Naive thymus-derived CD4-positive, alpha-beta T cell (primary cell): ENCODE measurements around the gene CCL20. TPM values are rescaled to one million over a fixed set of nuclear protein-coding genes. Genes with fewer than 3 reads are reported as not detected.
"Not testable (repeated sequence)": the region's sequence is repeated elsewhere in the genome, so short reads cannot be mapped to it uniquely, and the experiment has no call there.

Experiments
- ATAC-seq: fragments of 150-1000 bp; cut with Tn5 transposase; 2 replicates; pipeline ENCODE4 v1.10.0; 2021; ENCODE audit warnings: mild to moderate bottlenecking, moderate library complexity
- CTCF ChIA-PET: fragments of 350-600 bp; sonication (Branson Sonifier 250); formaldehyde crosslinking; loops from one replicate; lab custom pipeline; 2021; ENCODE audit warnings: antibody characterized with exemption; lab: Charles Lee
- POLR2A ChIA-PET: fragments of 350-600 bp; sonication (Branson Sonifier 250); formaldehyde crosslinking; loops from one replicate; lab custom pipeline; 2021; ENCODE audit warnings: antibody characterized with exemption, inconsistent platforms; lab: Charles Lee
- DNase-seq, 9 donors: peaks; one replicate each; pipeline versions ENCODE4 v3.0.0 to v3.0.0-alpha.2; 2020 to 2022; ENCODE audit warnings: mixed read lengths in 1 of 9
- H3K27ac ChIP-seq: one replicate; pipeline ENCODE4 v1.7.0; 2013; ENCODE audit warnings: mild to moderate bottlenecking, low read depth, low read length, moderate library complexity
- H3K27me3 ChIP-seq, 2 donors: one replicate each; pipeline ENCODE4 v1.7.0; 2013; ENCODE audit warnings: low read length in 2 of 2, mild to moderate bottlenecking in 2 of 2, moderate library complexity in 2 of 2; ENCODE audit not compliant: control insufficient read depth in 2 of 2, insufficient read depth in 2 of 2
- H3K36me3 ChIP-seq, 3 experiments: 1 replicate in 2 of 3; 2 replicates in 1 of 3; pipeline ENCODE4 v1.7.0; 2013; ENCODE audit warnings: low read length in 3 of 3, mild to moderate bottlenecking in 3 of 3, moderate library complexity in 1 of 3; ENCODE audit not compliant: insufficient read depth in 3 of 3, control insufficient read depth in 2 of 3
- H3K4me1 ChIP-seq, 2 donors: one replicate each; pipeline ENCODE4 v1.7.0; 2013; ENCODE audit warnings: low read length in 2 of 2, mild to moderate bottlenecking in 2 of 2, moderate library complexity in 1 of 2; ENCODE audit not compliant: control insufficient read depth in 2 of 2, insufficient read depth in 2 of 2
- H3K4me3 ChIP-seq: 2 replicates; pipeline ENCODE4 v1.7.0; 2013; ENCODE audit warnings: mild to moderate bottlenecking, low read length
- H3K9me3 ChIP-seq, 3 experiments: 1 replicate in 2 of 3; 2 replicates in 1 of 3; pipeline ENCODE4 v1.7.0; 2013; ENCODE audit warnings: low read length in 3 of 3; ENCODE audit not compliant: control insufficient read depth in 2 of 3
- H3K27ac Mint-ChIP-seq, 9 donors: one replicate each; pipeline ENCODE4 v1.8.0; 2020 to 2022; ENCODE audit warnings: mixed read lengths in 9 of 9, mild to moderate bottlenecking in 8 of 9, moderate library complexity in 5 of 9, inconsistent platforms in 2 of 9
- H3K27me3 Mint-ChIP-seq, 5 donors: one replicate each; pipeline ENCODE4 v1.8.0; 2021 to 2022; ENCODE audit warnings: mixed read lengths in 5 of 5, mild to moderate bottlenecking in 1 of 5
- H3K36me3 Mint-ChIP-seq, 5 donors: one replicate each; pipeline ENCODE4 v1.8.0; 2020 to 2022; ENCODE audit warnings: mixed read lengths in 5 of 5, mild to moderate bottlenecking in 3 of 5, inconsistent platforms in 1 of 5
- H3K4me1 Mint-ChIP-seq, 7 donors: one replicate each; pipeline ENCODE4 v1.8.0; 2020 to 2022; ENCODE audit warnings: mixed read lengths in 7 of 7, mild to moderate bottlenecking in 3 of 7, inconsistent platforms in 1 of 7
- H3K4me3 Mint-ChIP-seq, 10 donors: one replicate each; pipeline ENCODE4 v1.8.0; 2020 to 2022; ENCODE audit warnings: mild to moderate bottlenecking in 10 of 10, mixed read lengths in 10 of 10, moderate library complexity in 6 of 10, inconsistent platforms in 2 of 10
- H3K9me3 Mint-ChIP-seq, 11 donors: one replicate each; pipeline ENCODE4 v1.8.0; 2020 to 2022; ENCODE audit warnings: mixed read lengths in 11 of 11, mild to moderate bottlenecking in 4 of 11, inconsistent platforms in 1 of 11, moderate library complexity in 1 of 11
- intact Hi-C, 2 donors: fragments of 100-400 bp; cut with micrococcal nuclease; formaldehyde crosslinking; loops; one replicate each; pipeline ENCODE4 v1.15.1; 2023
- polyA plus RNA-seq, 2 donors: library from polyadenylated mRNA; unstranded; fragments of 300-500 nt; fragmentation: Illumina TruSeq; gene quantifications; one replicate each; pipeline ENCODE4 v1.2.3, GENCODE V29; 2021
- total RNA-seq, 6 experiments: library from RNA in 5 of 6; stranded (reverse) in 5 of 6; gene quantifications; 1 replicate in 5 of 6; 2 replicates in 1 of 6; pipeline ENCODE4 v1.2.3 and lab custom pipeline; 2021 to 2026

CCL20 gene
- total and polyA plus RNA-seq, 7 experiments from 2014 or later: 0.36 to 1.9 (median 1.4) TPM; not detected in 4

DNA sequence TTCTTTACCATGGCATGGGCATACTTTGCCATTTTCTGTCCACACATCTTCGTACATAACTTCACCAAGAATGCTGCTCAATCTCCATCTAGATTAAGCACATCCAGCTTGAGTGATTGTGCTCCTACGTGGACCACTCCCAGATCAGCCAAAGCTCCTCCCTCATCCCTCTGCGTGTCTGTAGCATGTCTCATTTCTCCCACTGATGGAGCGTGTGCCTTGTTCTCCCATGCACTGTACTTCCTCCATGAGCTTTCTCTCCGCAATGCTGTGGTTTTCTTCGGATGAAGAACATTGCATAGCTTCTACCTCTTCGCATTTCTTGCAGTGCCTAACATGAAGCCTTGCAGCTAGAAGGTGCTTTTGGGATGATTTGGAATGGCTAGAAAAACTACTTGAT is 13.5 kb downstream of the CCL20 start:
- H3K9me3 ChIP-seq: no peaks in the 10 kb centered on the region
- no peak for ATAC-seq
- no peaks in the 10 kb centered on the region for H3K27me3 ChIP-seq
- DNase-seq: no peak
- ChIA-PET POLR2A (no interaction called here), CTCF (no interaction called here)
- H3K4me3 Mint-ChIP-seq: no peak overlapping the region
- peaks cover 0 to 17% (median 6%) of the 10 kb centered on the region in 5 donors for H3K27me3 Mint-ChIP-seq
- no peak overlapping the region for H3K27ac Mint-ChIP-seq
- H3K4me3 ChIP-seq: no peak overlapping the region
- no peaks in the 10 kb centered on the region for H3K36me3 ChIP-seq
- no peaks in the 10 kb centered on the region for H3K4me1 ChIP-seq
- H3K36me3 Mint-ChIP-seq: no peaks in the 10 kb centered on the region
- peaks cover 0 to 5% (median 0%) of the 10 kb centered on the region in 7 donors for H3K4me1 Mint-ChIP-seq
- H3K9me3 Mint-ChIP-seq: peaks cover 0 to 5% (median 0%) of the 10 kb centered on the region in 11 donors
- intact Hi-C loops: no loop called here
- H3K27ac ChIP-seq: no peak overlapping the region

DNA sequence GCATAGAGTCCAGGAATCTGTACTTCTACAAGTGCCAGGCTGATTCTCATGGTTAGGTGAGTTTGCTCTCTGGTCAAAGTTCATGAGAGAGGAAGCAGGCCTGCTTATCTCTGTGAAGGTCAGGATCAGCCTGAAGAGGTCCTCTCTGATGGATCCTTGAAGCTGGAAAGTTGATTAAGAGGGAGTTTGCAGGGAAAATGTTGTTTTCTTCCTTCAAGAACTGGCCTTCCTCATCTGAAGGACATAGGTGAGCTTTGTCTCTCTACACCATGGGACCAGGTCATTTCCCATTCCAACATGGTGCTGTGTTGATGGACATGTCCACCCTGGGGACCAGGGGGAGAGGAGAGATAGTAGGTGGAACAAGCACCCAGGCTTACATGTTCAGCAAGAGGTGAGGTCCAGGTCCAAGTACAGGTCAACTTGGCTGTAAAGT is 14.9 kb downstream of the CCL20 start:
- Mint-ChIP-seq H3K27me3 (peaks cover 0 to 11% (median 0%) of the 10 kb centered on the region in 5 donors), H3K27ac (no peak overlapping the region), H3K4me1 (peaks cover 0 to 5% (median 0%) of the 10 kb centered on the region in 7 donors), H3K9me3 (peaks cover 0 to 3% (median 0%) of the 10 kb centered on the region in 11 donors), H3K4me3 (no peak overlapping the region), H3K36me3 (no peaks in the 10 kb centered on the region)
- no peak overlapping the region for H3K27ac ChIP-seq
- H3K4me1 ChIP-seq: no peaks in the 10 kb centered on the region
- intact Hi-C loops: no loop called here
- H3K36me3 ChIP-seq: no peaks in the 10 kb centered on the region
- DNase-seq (no peak), ATAC-seq (no peak)
- H3K9me3 ChIP-seq: no peaks in the 10 kb centered on the region
- POLR2A ChIA-PET: no interaction called here
- no peaks in the 10 kb centered on the region for H3K27me3 ChIP-seq
- CTCF ChIA-PET: no interaction called here
- no peak overlapping the region for H3K4me3 ChIP-seq

DNA sequence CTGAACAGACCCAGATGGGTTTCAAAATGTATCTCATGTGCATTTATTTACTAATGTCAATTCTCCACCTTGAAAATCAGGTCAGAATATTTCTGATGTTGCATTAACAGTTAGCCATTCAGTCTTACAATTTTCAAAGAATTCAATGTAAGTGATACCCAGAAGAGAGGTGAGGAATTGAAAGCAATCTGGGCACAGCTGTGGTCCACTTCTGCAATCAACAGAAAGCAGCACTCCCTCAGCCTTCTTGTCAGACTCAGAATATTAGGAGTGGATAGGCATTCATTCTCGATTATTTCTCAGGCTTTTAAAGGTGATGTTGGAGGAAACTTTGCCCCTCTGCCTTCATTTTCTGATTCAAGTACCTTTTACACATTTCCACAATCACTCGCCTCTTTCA is 15.7 kb downstream of the CCL20 start:
- H3K36me3 ChIP-seq: no peaks in the 10 kb centered on the region
- Mint-ChIP-seq H3K27ac (no peak overlapping the region), H3K27me3 (peaks cover 0 to 11% (median 0%) of the 10 kb centered on the region in 5 donors), H3K4me3 (no peak overlapping the region), H3K9me3 (peaks cover 0 to 4% (median 0%) of the 10 kb centered on the region in 11 donors), H3K4me1 (peaks cover 0 to 5% (median 0%) of the 10 kb centered on the region in 7 donors), H3K36me3 (no peaks in the 10 kb centered on the region)
- no peak overlapping the region for H3K4me3 ChIP-seq
- ChIA-PET CTCF (no interaction called here), POLR2A (no interaction called here)
- H3K4me1 ChIP-seq: no peaks in the 10 kb centered on the region
- DNase-seq (no peak), ATAC-seq (no peak)
- intact Hi-C loops: no loop called here
- no peaks in the 10 kb centered on the region for H3K27me3 ChIP-seq
- H3K9me3 ChIP-seq: no peaks in the 10 kb centered on the region
- H3K27ac ChIP-seq: no peak overlapping the region

DNA sequence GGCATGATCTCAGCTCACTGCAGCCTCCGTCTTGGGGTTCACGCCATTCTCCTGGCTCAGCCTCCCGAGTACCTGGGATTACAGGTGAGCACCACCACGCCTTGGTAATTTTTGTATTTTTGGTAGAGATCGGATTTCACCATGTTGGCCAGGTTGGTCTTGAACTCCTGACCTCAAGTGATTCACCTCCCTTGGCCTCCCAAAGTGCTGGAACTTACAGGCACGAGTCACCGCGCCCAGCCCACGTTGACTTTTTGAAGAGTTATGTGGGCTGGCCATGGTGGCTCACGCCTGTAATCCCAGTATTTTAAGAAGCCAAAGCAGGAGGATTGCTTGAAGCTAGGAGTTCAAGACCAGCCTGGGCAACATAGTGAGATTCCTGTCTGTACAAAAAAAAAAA is 20.8 kb downstream of the CCL20 start:
- POLR2A ChIA-PET: no interaction called here
- peaks cover 0 to 5% (median 0%) of the 10 kb centered on the region in 11 donors for H3K9me3 Mint-ChIP-seq
- CTCF ChIA-PET: no interaction called here

DNA sequence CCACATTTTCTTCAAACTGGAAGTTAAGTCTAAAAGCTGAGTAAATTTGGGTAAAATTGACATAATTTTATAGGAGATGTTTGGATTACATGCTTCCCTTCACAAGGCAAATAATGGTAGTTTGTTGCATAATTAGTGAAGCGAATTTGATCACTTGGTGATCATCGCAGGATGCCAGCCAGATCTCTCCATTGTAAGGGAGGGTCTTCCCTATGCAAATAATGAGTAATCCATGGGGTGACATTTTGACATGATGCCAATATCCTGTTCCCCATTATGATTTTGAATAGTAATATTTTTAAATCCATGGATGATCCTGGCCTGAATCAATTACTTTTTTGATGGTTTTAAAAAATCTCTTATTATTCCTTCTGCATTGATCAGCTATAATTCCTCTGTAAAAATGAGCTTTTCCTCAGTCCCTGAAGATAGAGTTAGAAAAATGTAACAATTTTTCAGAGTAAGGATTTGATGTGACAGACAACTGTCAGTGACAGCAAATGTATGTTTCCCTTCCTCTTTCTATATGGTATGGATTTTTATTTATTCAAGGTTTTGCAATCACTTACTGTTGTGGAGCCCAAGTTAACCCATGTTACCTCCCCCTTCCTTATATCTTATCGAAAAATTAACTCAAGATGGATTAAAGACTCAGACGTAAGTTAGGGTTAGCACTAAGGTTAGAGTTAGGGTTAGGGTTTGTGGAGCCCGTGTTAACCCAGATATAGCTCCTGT is 21.4 kb downstream of the CCL20 start:
- Histone ChIP-seq H3K4me1 (no peaks in the 10 kb centered on the region), H3K4me3 (no peak overlapping the region), H3K9me3 (no peaks in the 10 kb centered on the region), H3K36me3 (no peaks in the 10 kb centered on the region), H3K27ac (no peak overlapping the region), H3K27me3 (no peaks in the 10 kb centered on the region)
- Mint-ChIP-seq H3K4me3 (no peak overlapping the region), H3K27ac (peak overlapping the region in 1 of 9 donors; percentile 1), H3K36me3 (no peaks in the 10 kb centered on the region), H3K9me3 (peaks cover 0 to 5% (median 0%) of the 10 kb centered on the region in 11 donors), H3K4me1 (no peaks in the 10 kb centered on the region), H3K27me3 (peaks cover 0 to 7% (median 3%) of the 10 kb centered on the region in 5 donors)
- intact Hi-C loops: no loop called here
- ChIA-PET CTCF (interaction anchor here (0.6 kb wide), 1 partner anchor 1487 kb away, joined by 3 read pairs; no protein-coding TSS in a partner anchor), POLR2A (no interaction called here)
- ATAC-seq (no peak), DNase-seq (no peak)

More for the DNA sequence above, 20.8 kb downstream of the CCL20 start:
- ATAC-seq (no peak), DNase-seq (no peak)
- Mint-ChIP-seq H3K27me3 (peaks cover 0 to 9% (median 3%) of the 10 kb centered on the region in 5 donors), H3K27ac (no peak overlapping the region), H3K36me3 (no peaks in the 10 kb centered on the region), H3K4me1 (no peaks in the 10 kb centered on the region), H3K4me3 (no peak overlapping the region)
- no peaks in the 10 kb centered on the region for H3K27me3 ChIP-seq
- no peak overlapping the region for H3K27ac ChIP-seq
- H3K4me3 ChIP-seq: no peak overlapping the region
- no peaks in the 10 kb centered on the region for H3K4me1 ChIP-seq
- H3K36me3 ChIP-seq: no peaks in the 10 kb centered on the region
- no peaks in the 10 kb centered on the region for H3K9me3 ChIP-seq
- intact Hi-C loops: no loop called here

DNA sequence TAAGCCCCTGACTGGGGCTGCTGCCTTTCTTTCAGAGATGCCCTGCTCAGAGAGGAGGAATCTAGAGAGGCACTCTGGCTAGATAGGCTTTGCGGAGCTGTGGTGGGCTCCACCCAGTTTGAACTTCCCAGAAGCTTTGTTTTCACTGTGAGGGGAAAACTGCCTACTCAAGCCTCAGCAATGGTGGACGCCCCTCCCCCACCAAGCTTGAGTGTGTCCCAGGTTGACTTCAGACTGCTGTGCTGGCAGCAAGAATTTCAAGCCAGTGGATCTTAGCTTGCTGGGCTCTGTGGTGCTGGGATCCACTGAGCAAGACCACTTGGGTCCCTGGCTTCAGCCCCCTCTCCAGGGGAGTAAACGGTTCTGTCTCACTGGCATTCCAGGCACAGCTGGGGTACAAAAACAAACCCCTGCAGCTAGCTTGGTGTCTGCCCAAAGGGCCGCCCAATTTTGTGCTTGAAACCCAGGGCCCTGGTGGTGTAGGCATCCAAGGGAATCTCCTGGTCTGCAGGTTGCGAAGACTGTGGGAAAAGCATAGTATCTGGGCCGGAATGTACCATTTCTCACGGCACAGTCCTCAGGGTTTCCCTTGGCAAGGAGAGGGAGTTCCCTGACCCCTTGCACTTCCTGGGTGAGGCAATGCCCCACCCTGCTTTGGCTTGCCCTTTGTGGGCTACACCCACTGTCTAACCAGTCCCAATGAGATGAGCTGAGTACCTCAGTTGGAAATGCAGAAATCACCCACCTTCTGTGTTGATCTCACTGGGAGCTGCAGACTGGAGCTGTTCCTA is 25.9 kb downstream of the CCL20 start:
- peaks cover 0 to 22% (median 4%) of the 10 kb centered on the region in 5 donors for H3K27me3 Mint-ChIP-seq
- H3K4me1 Mint-ChIP-seq, DNase-seq, H3K27ac Mint-ChIP-seq, intact Hi-C loops, H3K4me3 Mint-ChIP-seq, H3K27me3 ChIP-seq, CTCF ChIA-PET, H3K27ac ChIP-seq, H3K36me3 ChIP-seq, H3K4me1 ChIP-seq, H3K9me3 Mint-ChIP-seq, H3K4me3 ChIP-seq, ATAC-seq, POLR2A ChIA-PET, H3K9me3 ChIP-seq, H3K36me3 Mint-ChIP-seq: not testable (repeated sequence)
